ENCODE measurements around the gene TCF7L2.
A peak's percentile ranks its signal among the peaks of the same experiment; 100 is the strongest.
"Not testable (repeated sequence)": the region's sequence is repeated elsewhere in the genome, so short reads cannot be mapped to it uniquely, and the experiment has no call there.

TCF7L2 gene

GRCh38 chr10:113103131-113103840, 153.2 kb downstream of the TCF7L2 start:
- DNase-seq: no peak

- DNase-seq: no peak
Measured at GRCh38 chr10:113104047-113104446, 154.0 kb downstream of the TCF7L2 start.

GRCh38 chr10:113108194-113108835, 158.3 kb downstream of the TCF7L2 start:
- DNase-seq: peak; percentile 69

- no peak for DNase-seq
Measured at GRCh38 chr10:113108948-113109347, 158.9 kb downstream of the TCF7L2 start.

- not testable (repeated sequence) for DNase-seq
Measured at GRCh38 chr10:113109482-113109881, 159.4 kb downstream of the TCF7L2 start.

- no peak for DNase-seq
Measured at GRCh38 chr10:113111260-113111659, 161.2 kb downstream of the TCF7L2 start.

GRCh38 chr10:113111900-113112853, 162.1 kb downstream of the TCF7L2 start:
- no peak for DNase-seq

GRCh38 chr10:113113241-113113640, 163.2 kb downstream of the TCF7L2 start:
- DNase-seq: no peak

GRCh38 chr10:113113918-113114317, 163.9 kb downstream of the TCF7L2 start:
- DNase-seq: no peak

GRCh38 chr10:113115556-113115955, 165.5 kb downstream of the TCF7L2 start:
- DNase-seq: no peak

GRCh38 chr10:113118882-113119281, 168.8 kb downstream of the TCF7L2 start:
- no peak for DNase-seq

GRCh38 chr10:113119801-113120200, 169.8 kb downstream of the TCF7L2 start:
- no peak for DNase-seq

GRCh38 chr10:113121153-113121552, 171.1 kb downstream of the TCF7L2 start:
- DNase-seq: no peak

GRCh38 chr10:113122947-113123346, 172.9 kb downstream of the TCF7L2 start:
- no peak for DNase-seq

- no peak for DNase-seq
Measured at GRCh38 chr10:113124724-113125123, 174.7 kb downstream of the TCF7L2 start.

GRCh38 chr10:113125612-113126011, 175.6 kb downstream of the TCF7L2 start:
- peak; percentile 56 for DNase-seq

GRCh38 chr10:113126229-113127201, 176.5 kb downstream of the TCF7L2 start:
- DNase-seq: peak; percentile 90

GRCh38 chr10:113127261-113127900, 177.3 kb downstream of the TCF7L2 start:
- DNase-seq: peak; percentile 63

- peak; percentile 71 for DNase-seq
Measured at GRCh38 chr10:113127901-113128283, 177.8 kb downstream of the TCF7L2 start.

GRCh38 chr10:113128450-113129070, 178.5 kb downstream of the TCF7L2 start:
- DNase-seq: no peak

GRCh38 chr10:113129117-113129516, 179.1 kb downstream of the TCF7L2 start:
- DNase-seq: peak; percentile 42
